SU-DHL-6 (cell line): Measurements from ENCODE around the gene PLEKHA6.

ENCODE experiments used
- CTCF ChIP-seq: fragments of 200-600 bp; sonication (generic); IDR thresholded peaks from one replicate; pipeline ENCODE4 v1.5.1; 2017; ENCODE audit warnings: antibody characterized with exemption, mild to moderate bottlenecking, low read length, moderate library complexity; ENCODE audit not compliant: insufficient read depth, poor library complexity, severe bottlenecking
- EZH2phosphoT487 ChIP-seq: fragments of 200-600 bp; sonication (generic), shearing (Covaris generic); conservative IDR thresholded peaks from 2 replicates; pipeline ENCODE4 v1.6.1; 2018; ENCODE audit warnings: mild to moderate bottlenecking, antibody characterized with exemption, low read length, moderate library complexity, mixed read lengths

GRCh38 chr1:204342310-204342709 lies 17.4 kb downstream of the PLEKHA6 start:
- TF ChIP-seq CTCF (no peak), EZH2phosphoT487 (no peak)
